Left lung (tissue), 10 donors: ENCODE results near the gene EEA1. TPM values are rescaled to one million over a fixed set of nuclear protein-coding genes. Genes with fewer than 3 reads are reported as not detected.
A peak's percentile ranks its signal among the peaks of the same experiment; 100 is the strongest.

Experiments used
- ATAC-seq: fragments of 200-7000 bp; cut with Tn5 transposase; one replicate; pipeline ENCODE4 v1.9.1; 2020; ENCODE audit warnings: moderate library complexity
- DNase-seq, 4 donors: peaks; one replicate each; pipeline ENCODE4 v3.0.0-alpha.2; 2013 to 2020
- H3K27ac ChIP-seq, 2 donors: fragments of 200-600 bp; sonication (generic) in 1 of 2; one replicate each; pipeline versions ENCODE4 v1.5.0 to v1.8.0; 2020 to 2021
- H3K27me3 ChIP-seq, 2 donors: fragments of 200-600 bp; sonication (generic) in 1 of 2; one replicate each; pipeline versions ENCODE4 v1.5.0 to v1.8.0; 2020 to 2021
- H3K36me3 ChIP-seq, 2 donors: fragments of 200-600 bp; sonication (generic) in 1 of 2; one replicate each; pipeline versions ENCODE4 v1.5.0 to v1.8.0; 2020 to 2021
- H3K4me1 ChIP-seq, 2 donors: fragments of 200-600 bp; one replicate each; pipeline ENCODE4 v1.8.0; 2021
- H3K4me3 ChIP-seq, 2 donors: fragments of 200-600 bp; sonication (generic) in 1 of 2; one replicate each; pipeline versions ENCODE4 v1.5.0 to v1.8.0; 2020 to 2021; ENCODE audit warnings: mild to moderate bottlenecking in 1 of 2
- H3K9me3 ChIP-seq, 2 donors: fragments of 200-600 bp; sonication (generic) in 1 of 2; one replicate each; pipeline versions ENCODE4 v1.5.0 to v1.8.0; 2020 to 2021
- CTCF ChIP-seq, 2 donors: fragments of 200-600 bp; sonication (generic) in 1 of 2; IDR thresholded peaks; one replicate each; pipeline versions ENCODE4 v1.5.0 to v1.8.0; 2021; ENCODE audit warnings: antibody characterized with exemption in 2 of 2
- intact Hi-C, 2 donors: fragments of 100-400 bp; cut with DNase I; formaldehyde crosslinking; loops; one replicate each; pipeline versions ENCODE4 v1.11.2 to v1.14.2; 2022
- polyA plus RNA-seq, 6 donors: library from polyadenylated mRNA; unstranded; fragments of 120-200 nt; gene quantifications; one replicate each; pipeline ENCODE4 v1.2.1, GENCODE V29; 2013; ENCODE audit not compliant: insufficient read length in 6 of 6
- total RNA-seq, 2 donors: library from RNA; stranded (reverse); fragmentation: NEBNext Ultra II Directional; extraction: Animal tissue kit (Norgen Biotek cat#: 25700); gene quantifications; one replicate each; pipeline ENCODE4 v1.2.1, GENCODE V29; 2021
- donor health status: DM: no; HTN: yes; CAD: no.
- donor health status: DM: no; HTN: no; CAD: no.

The EEA1 gene
- total and polyA plus RNA-seq, 8 donors = 15.8 to 34.6 (median 20.4) TPM

GRCh38 chr12:92911339-92911738 lies 17.8 kb downstream of the EEA1 start:
- ATAC-seq (no peak), DNase-seq (no peak)
- TF ChIP-seq CTCF (IDR thresholded peaks at IDR 0.05) = no peak
- no peak overlapping the region for H3K27ac ChIP-seq
- no peaks in the 10 kb centered on the region for H3K36me3 ChIP-seq
- peaks cover 0 to 8% of the 10 kb centered on the region in 2 donors for H3K4me1 ChIP-seq
- intact Hi-C loops = no loop called here
- H3K9me3 ChIP-seq = peaks cover 0 to 5% of the 10 kb centered on the region in 2 donors
- no peaks in the 10 kb centered on the region for H3K27me3 ChIP-seq
- no peak overlapping the region for H3K4me3 ChIP-seq

- Histone ChIP-seq H3K4me3 (no peak overlapping the region), H3K36me3 (no peaks in the 10 kb centered on the region), H3K27me3 (no peaks in the 10 kb centered on the region), H3K9me3 (peaks cover 0 to 5% of the 10 kb centered on the region in 2 donors), H3K4me1 (peaks cover 0 to 16% of the 10 kb centered on the region in 2 donors), H3K27ac (no peak overlapping the region)
- DNase-seq = no peak
- no peak for TF ChIP-seq CTCF (IDR thresholded peaks at IDR 0.05)
- intact Hi-C loops = no loop called here
- ATAC-seq = no peak
These were observed 21.0 kb downstream of the EEA1 start for GRCh38 chr12:92908108-92908507.

GRCh38 chr12:92905811-92906554 lies 23.1 kb downstream of the EEA1 start:
- Histone ChIP-seq H3K9me3 (peaks cover 0 to 5% of the 10 kb centered on the region in 2 donors), H3K4me1 (peaks cover 0 to 16% of the 10 kb centered on the region in 2 donors), H3K27me3 (no peaks in the 10 kb centered on the region), H3K4me3 (no peak overlapping the region), H3K27ac (no peak overlapping the region), H3K36me3 (no peaks in the 10 kb centered on the region)
- DNase-seq = no peak
- intact Hi-C loops = no loop called here
- peak; percentile 17 for ATAC-seq
- TF ChIP-seq CTCF (IDR thresholded peaks at IDR 0.05) = no peak

- TF ChIP-seq CTCF (IDR thresholded peaks at IDR 0.05) = no peak
- intact Hi-C loops = no loop called here
These were observed 23.8 kb downstream of the EEA1 start for GRCh38 chr12:92905258-92905810.

GRCh38 chr12:92900941-92901340 lies 28.2 kb downstream of the EEA1 start:
- no peaks in the 10 kb centered on the region for H3K27me3 ChIP-seq
- H3K27ac ChIP-seq = no peak overlapping the region
- intact Hi-C loops = no loop called here

More at GRCh38 chr12:92905258-92905810, 23.8 kb downstream of the EEA1 start:
- no peaks in the 10 kb centered on the region for H3K36me3 ChIP-seq
- H3K4me1 ChIP-seq = peaks cover 0 to 22% of the 10 kb centered on the region in 2 donors
- H3K9me3 ChIP-seq = peaks cover 0 to 5% of the 10 kb centered on the region in 2 donors
- no peak overlapping the region for H3K27ac ChIP-seq
- DNase-seq (no peak), ATAC-seq (no peak)
- H3K4me3 ChIP-seq = no peak overlapping the region
- no peaks in the 10 kb centered on the region for H3K27me3 ChIP-seq

More at GRCh38 chr12:92900941-92901340, 28.2 kb downstream of the EEA1 start:
- no peak for TF ChIP-seq CTCF (IDR thresholded peaks at IDR 0.05)
- no peaks in the 10 kb centered on the region for H3K36me3 ChIP-seq
- H3K4me3 ChIP-seq = no peak overlapping the region
- H3K9me3 ChIP-seq = no peaks in the 10 kb centered on the region
- ATAC-seq (no peak), DNase-seq (no peak)
- peaks cover 0 to 36% of the 10 kb centered on the region in 2 donors for H3K4me1 ChIP-seq
